ENCODE measurements around the gene HAO1. TPM values are rescaled to one million over a fixed set of nuclear protein-coding genes. Genes with fewer than 3 reads are reported as not detected.

HAO1 gene
- total RNA-seq, 3 donors from 2014 or later (not counting 1 experiment from before 2014, with no cell fraction given) = not detected

DNA sequence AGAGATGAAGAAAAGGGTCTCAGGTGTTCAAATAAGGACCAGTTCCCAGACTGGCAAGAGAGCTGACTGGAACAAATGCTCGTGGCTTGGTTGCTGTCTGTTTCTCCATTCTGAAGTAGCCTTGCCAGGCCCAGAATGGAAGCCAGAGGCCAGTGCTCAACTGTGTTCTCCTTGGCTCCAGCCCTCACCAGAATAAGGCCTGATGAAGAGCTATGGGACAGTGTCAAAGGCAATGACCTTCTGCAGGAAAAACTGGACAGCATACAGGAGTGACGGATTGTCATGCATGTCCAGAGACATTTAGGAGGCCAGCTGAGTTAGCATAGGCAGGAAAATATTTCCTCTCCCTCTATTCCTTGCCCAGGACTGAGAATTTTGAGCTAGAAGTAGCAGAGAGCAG lies 72.2 kb downstream of the HAO1 start:
- ATAC-seq (no peak), DNase-seq (no peak)
- Mint-ChIP-seq H3K36me3 (no peaks in the 10 kb centered on the region), H3K9me3 (no peaks in the 10 kb centered on the region), H3K4me1 (no peaks in the 10 kb centered on the region), H3K27ac (no peak overlapping the region), H3K4me3 (no peak overlapping the region), H3K27me3 (ENCODE audit: low read depth in 2 of 2) (peaks cover 4 to 21% of the 10 kb centered on the region in 2 donors)
- no peaks in the 10 kb centered on the region for H3K4me1 ChIP-seq (ENCODE audit: control insufficient read depth, insufficient read depth, low read length)
- H3K36me3 ChIP-seq (ENCODE audit: control insufficient read depth, insufficient read depth, low read length) = no peaks in the 10 kb centered on the region
- H3K27me3 ChIP-seq (ENCODE audit: control insufficient read depth, insufficient read depth, low read length) = no peaks in the 10 kb centered on the region
- intact Hi-C loops (cut with micrococcal nuclease) = no loop called here
- WGBS (ENCODE audit: insufficient coverage) = 76% methylated on average over 2 of the region's 2 CpGs
- no peak overlapping the region for H3K4me3 ChIP-seq (ENCODE audit: low read length)
- no peak overlapping the region for H3K27ac ChIP-seq (ENCODE audit: low read length)
- TF ChIP-seq, protein P1, sequence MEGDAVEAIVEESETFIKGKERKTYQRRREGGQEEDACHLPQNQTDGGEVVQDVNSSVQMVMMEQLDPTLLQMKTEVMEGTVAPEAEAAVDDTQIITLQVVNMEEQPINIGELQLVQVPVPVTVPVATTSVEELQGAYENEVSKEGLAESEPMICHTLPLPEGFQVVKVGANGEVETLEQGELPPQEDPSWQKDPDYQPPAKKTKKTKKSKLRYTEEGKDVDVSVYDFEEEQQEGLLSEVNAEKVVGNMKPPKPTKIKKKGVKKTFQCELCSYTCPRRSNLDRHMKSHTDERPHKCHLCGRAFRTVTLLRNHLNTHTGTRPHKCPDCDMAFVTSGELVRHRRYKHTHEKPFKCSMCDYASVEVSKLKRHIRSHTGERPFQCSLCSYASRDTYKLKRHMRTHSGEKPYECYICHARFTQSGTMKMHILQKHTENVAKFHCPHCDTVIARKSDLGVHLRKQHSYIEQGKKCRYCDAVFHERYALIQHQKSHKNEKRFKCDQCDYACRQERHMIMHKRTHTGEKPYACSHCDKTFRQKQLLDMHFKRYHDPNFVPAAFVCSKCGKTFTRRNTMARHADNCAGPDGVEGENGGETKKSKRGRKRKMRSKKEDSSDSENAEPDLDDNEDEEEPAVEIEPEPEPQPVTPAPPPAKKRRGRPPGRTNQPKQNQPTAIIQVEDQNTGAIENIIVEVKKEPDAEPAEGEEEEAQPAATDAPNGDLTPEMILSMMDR (IDR thresholded peaks at IDR 0.05) = no peak
- H3K9me3 ChIP-seq (ENCODE audit: control insufficient read depth, insufficient read depth, low read length) = no peaks in the 10 kb centered on the region

DNA sequence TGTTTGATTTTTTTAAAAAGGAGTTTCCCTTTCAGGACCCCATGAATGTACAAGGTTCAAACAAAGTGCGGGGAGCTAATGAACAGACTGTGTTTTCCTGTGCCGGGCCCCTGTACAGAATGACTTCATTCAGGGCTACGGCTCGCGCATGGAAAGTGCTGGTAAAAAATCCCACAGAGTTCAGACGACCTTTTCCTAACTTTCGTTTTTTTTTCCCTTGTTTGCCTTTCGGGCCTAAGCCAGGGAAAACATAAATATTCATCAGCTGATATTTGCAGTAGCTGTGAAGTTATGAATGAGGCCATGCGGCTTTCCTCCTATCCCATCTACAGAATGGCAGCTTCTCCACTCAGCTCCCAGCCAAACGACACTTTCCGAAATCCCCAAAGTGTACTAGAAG lies 74.0 kb downstream of the HAO1 start:
- intact Hi-C loops (cut with micrococcal nuclease) = no loop called here
- Histone ChIP-seq H3K9me3 (ENCODE audit: control insufficient read depth, insufficient read depth, low read length) (no peaks in the 10 kb centered on the region), H3K4me3 (ENCODE audit: low read length) (no peak overlapping the region), H3K27me3 (ENCODE audit: control insufficient read depth, insufficient read depth, low read length) (no peaks in the 10 kb centered on the region), H3K27ac (ENCODE audit: low read length) (no peak overlapping the region), H3K36me3 (ENCODE audit: control insufficient read depth, insufficient read depth, low read length) (no peaks in the 10 kb centered on the region), H3K4me1 (ENCODE audit: control insufficient read depth, insufficient read depth, low read length) (no peaks in the 10 kb centered on the region)
- Mint-ChIP-seq H3K4me1 (no peaks in the 10 kb centered on the region), H3K27me3 (ENCODE audit: low read depth in 2 of 2) (peaks cover 8 to 21% of the 10 kb centered on the region in 2 donors), H3K9me3 (no peaks in the 10 kb centered on the region), H3K27ac (no peak overlapping the region), H3K36me3 (no peaks in the 10 kb centered on the region), H3K4me3 (no peak overlapping the region)
- no peak for DNase-seq
- ATAC-seq = no peak
- 86% methylated on average over 11 of the region's 11 CpGs for WGBS (ENCODE audit: insufficient coverage)
- TF ChIP-seq, protein P1 (IDR thresholded peaks at IDR 0.05) = no peak

DNA sequence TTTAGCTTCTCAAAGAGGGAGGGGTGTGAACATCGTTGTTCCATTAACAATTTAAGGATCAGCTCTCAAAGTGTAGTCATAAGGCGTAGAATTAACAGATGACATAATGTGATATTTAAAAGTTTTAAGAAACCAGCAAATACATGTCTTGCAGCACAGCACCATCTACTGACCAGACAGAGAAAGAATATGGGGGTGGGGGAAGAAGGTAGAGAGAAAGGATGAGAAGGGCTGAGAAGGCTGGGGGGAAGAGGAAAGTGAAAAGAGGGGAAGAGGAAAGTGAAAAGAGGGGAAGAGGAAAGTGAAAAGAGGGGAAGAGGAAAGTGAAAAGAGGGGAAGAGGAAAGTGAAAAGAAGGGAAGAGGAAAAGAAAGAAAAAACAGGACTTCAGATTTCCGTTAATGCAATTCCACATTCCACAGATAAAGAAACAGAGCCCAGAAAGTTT lies 80.9 kb downstream of the HAO1 start:
- intact Hi-C loops (cut with micrococcal nuclease) = no loop called here
- Mint-ChIP-seq H3K4me1 (peaks cover 0 to 4% of the 10 kb centered on the region in 2 donors), H3K27ac (no peak overlapping the region), H3K9me3 (no peaks in the 10 kb centered on the region), H3K36me3 (no peaks in the 10 kb centered on the region), H3K27me3 (ENCODE audit: low read depth in 2 of 2) (peaks cover 0 to 3% of the 10 kb centered on the region in 2 donors), H3K4me3 (no peak overlapping the region)
- TF ChIP-seq, protein P1 (IDR thresholded peaks at IDR 0.05) = no peak
- Histone ChIP-seq H3K27me3 (ENCODE audit: control insufficient read depth, insufficient read depth, low read length) (no peaks in the 10 kb centered on the region), H3K9me3 (ENCODE audit: control insufficient read depth, insufficient read depth, low read length) (no peaks in the 10 kb centered on the region), H3K4me1 (ENCODE audit: control insufficient read depth, insufficient read depth, low read length) (no peaks in the 10 kb centered on the region), H3K36me3 (ENCODE audit: control insufficient read depth, insufficient read depth, low read length) (no peaks in the 10 kb centered on the region), H3K4me3 (ENCODE audit: low read length) (no peak overlapping the region), H3K27ac (ENCODE audit: low read length) (no peak overlapping the region)
- DNase-seq = peak in 1 of 2 donors; percentile 4
- no peak for ATAC-seq
- 0% methylated on average over 1 of the region's 3 CpGs for WGBS (ENCODE audit: insufficient coverage)

DNA sequence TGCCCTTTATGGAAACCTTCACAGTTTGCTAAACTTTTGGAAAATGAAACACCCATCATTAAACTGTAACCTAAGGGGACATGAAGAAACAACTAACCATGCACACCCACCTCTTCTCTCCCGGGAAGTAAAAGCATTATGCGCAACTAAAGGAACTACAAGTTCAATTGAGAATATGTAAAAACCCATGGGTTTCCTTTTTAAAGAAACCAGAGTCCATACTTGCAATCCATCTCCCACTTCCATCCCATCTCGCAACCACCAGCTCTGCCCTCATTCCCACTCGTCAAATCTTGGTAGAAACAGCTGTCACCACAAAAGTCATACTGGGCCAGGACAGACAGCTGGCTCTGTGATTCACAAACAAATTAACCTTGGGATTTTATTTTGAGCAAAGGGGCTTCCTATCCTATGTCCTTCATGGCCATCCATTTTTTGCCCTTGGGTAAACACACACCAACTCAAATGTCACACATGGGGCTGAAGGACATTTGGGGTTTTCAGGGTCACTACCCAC lies 81.5 kb downstream of the HAO1 start:
- no peaks in the 10 kb centered on the region for H3K36me3 ChIP-seq (ENCODE audit: control insufficient read depth, insufficient read depth, low read length)
- DNase-seq = no peak
- peaks cover 0 to 3% of the 10 kb centered on the region in 2 donors for H3K27me3 Mint-ChIP-seq (ENCODE audit: low read depth in 2 of 2)
- no peaks in the 10 kb centered on the region for H3K9me3 ChIP-seq (ENCODE audit: control insufficient read depth, insufficient read depth, low read length)
- no peaks in the 10 kb centered on the region for H3K4me1 ChIP-seq (ENCODE audit: control insufficient read depth, insufficient read depth, low read length)
- no peaks in the 10 kb centered on the region for H3K27me3 ChIP-seq (ENCODE audit: control insufficient read depth, insufficient read depth, low read length)
- WGBS (ENCODE audit: insufficient coverage) = 62% methylated on average over 4 of the region's 4 CpGs
- H3K36me3 Mint-ChIP-seq = no peaks in the 10 kb centered on the region
- H3K27ac Mint-ChIP-seq = no peak overlapping the region
- peaks cover 0 to 4% of the 10 kb centered on the region in 2 donors for H3K4me1 Mint-ChIP-seq
- H3K4me3 ChIP-seq (ENCODE audit: low read length) = no peak overlapping the region
- H3K27ac ChIP-seq (ENCODE audit: low read length) = no peak overlapping the region
- ATAC-seq = no peak
- no peak overlapping the region for H3K4me3 Mint-ChIP-seq
- TF ChIP-seq, protein P1 (IDR thresholded peaks at IDR 0.05) = no peak
- intact Hi-C loops (cut with micrococcal nuclease) = no loop called here
- no peaks in the 10 kb centered on the region for H3K9me3 Mint-ChIP-seq

Data from natural killer cell (primary cell).